HL-60/S4 treated with phorbol 12-myristate 13-acetate at 8.2 ng/mL for 4 days and 3 days (cell line): Measurements from ENCODE around the gene ETV3L.
"Not testable (repeated sequence)": the region's sequence is repeated elsewhere in the genome, so short reads cannot be mapped to it uniquely, and the experiment has no call there.

Experiments
- in situ Hi-C: fragments of 300-500 bp; cut with MboI; formaldehyde crosslinking; loops from 2 replicates; pipeline ENCODE4 v1.15.0; 2022; ENCODE audit warnings: low sequenced_read_pairs

The ETV3L gene

DNA sequence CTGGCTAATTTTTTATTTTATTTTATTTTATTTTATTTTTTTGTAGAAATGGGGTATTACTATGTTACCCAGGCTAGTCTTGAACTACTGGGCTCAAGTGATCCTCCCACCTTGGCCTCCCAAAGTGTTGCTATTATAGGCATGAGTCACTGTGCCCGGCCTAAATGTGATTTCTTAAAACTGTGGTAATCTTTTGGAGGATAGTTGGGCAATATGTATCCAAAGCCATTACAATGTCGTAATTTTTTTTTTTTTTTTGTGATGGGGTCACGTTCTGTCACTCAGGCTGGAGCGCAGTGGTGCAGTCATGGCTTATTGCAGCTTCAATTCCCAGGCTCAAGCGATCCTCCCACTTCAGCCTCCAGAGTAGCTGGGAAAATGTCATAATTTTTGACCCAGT, 14.2 kb downstream of the ETV3L start:
- in situ Hi-C loops: no loop called here

- in situ Hi-C loops: no loop called here
Observed at GRCh38 chr1:157084720-157085119, 14.9 kb downstream of the ETV3L start.

DNA sequence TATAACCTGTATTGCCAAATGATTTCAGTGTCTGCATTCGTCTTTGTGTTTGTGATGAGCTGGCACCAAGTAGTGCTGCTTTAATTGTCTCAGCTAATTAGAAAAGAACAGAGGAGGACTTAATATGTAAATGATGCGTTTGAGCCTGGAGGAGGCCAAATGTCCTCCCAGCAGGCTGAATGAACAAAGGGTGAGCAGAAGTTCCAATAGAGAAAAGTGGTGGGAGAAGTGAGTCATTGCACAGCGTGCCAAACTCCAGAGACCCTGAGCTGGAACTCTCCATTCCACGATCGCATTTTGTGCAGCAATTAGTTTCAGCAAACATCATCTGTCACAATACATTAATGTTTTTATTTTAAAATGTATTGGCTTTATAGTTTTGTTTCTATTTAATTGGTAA, 17.9 kb downstream of the ETV3L start:
- in situ Hi-C loops: no loop called here

- in situ Hi-C loops: no loop called here
Observed at GRCh38 chr1:157080714-157081113, 18.9 kb downstream of the ETV3L start.

DNA sequence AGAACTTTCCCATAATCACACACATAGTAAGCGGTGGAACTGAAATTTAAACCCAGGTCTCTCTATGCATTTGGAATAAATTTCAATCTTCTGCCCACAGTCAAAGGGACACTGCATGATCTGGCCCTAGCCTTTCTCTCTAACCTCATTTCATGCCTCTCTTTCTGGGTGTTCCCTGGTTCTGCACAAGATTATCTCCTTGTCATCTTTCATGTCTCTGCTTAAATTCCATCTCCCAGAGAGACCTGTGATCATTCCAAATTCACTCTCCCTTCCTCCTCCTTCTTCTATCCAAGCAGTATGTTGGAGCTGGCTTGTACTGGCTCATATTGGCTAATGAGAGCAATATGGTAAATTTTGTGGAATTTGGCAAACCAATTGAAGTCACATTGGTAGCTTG, 22.2 kb downstream of the ETV3L start:
- in situ Hi-C loops: no loop called here

- in situ Hi-C loops: no loop called here
Observed at GRCh38 chr1:157073944-157074685, 25.5 kb downstream of the ETV3L start.

GRCh38 chr1:157069601-157070000, 30.0 kb downstream of the ETV3L start:
- in situ Hi-C loops: no loop called here

DNA sequence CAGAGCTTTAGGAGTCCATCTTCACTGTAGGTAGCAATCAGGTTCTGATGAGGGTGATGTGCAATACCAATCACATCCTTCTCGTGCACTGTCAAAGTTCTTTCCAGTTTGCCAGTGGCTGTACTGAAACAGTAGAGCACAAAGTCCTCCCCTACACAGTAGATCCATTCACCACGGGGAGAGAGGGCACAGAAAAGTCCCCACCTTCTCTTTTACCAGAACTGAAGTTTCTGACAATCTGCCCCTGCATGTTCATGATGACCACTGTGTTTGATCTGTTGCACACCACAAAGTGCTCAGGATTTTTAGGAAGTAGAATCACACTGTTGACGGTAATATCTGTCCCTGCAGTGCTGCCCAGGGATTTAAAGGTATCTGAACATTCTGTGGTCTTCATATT, 40.4 kb downstream of the ETV3L start:
- in situ Hi-C loops: not testable (repeated sequence)

DNA sequence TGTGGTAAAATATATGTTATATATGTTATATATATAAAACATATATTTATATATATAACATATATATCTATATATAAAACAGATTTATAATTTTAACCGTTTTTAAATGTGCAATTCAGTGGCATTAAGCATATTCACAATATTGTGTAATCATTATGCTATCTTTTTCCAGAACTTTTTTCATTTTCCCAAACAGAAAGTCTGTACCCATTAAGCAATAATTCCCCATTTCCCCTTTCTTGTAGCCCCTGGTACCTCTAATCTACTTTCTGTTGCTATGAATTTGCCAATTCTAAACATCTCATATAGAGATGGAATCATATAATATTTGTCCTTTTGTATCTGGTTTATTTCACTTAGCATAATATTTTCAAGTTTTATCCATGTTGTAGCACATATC, 43.3 kb downstream of the ETV3L start:
- in situ Hi-C loops: no loop called here

- in situ Hi-C loops: not testable (repeated sequence)
Observed at GRCh38 chr1:157055729-157056128, 43.9 kb downstream of the ETV3L start.

DNA sequence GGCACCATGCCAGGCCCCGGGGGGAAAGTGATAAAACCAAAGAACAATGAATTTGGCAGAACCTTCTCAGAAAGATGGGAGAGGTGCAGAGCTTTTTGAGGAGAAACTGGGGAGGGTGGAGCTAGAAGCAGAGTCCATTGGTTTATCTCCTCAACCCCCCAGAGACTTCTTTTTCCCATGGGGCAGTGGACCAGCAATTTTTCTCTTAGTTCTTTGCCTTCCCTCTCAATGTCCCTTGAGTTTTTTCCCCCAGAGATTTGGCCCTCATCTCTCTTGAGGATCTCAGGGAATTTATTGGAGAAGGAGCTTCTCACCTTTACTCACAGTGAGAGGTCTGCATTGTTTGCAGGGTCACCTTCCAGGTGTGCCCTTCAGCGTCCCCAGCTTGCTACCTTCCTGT, 48.8 kb downstream of the ETV3L start:
- in situ Hi-C loops: no loop called here

- in situ Hi-C loops: no loop called here
Observed at GRCh38 chr1:157047062-157047410, 52.6 kb downstream of the ETV3L start.

- in situ Hi-C loops: no loop called here
Observed at GRCh38 chr1:157045250-157046218, 54.1 kb downstream of the ETV3L start, which contains the start of gene ARHGEF11. ARHGEF11 (minus strand) TSS chr1:157045742; CDS start chr1:157044330, 1,412 bp downstream.

- in situ Hi-C loops: no loop called here
Observed at GRCh38 chr1:157044326-157044725, 55.3 kb downstream of the ETV3L start.

DNA sequence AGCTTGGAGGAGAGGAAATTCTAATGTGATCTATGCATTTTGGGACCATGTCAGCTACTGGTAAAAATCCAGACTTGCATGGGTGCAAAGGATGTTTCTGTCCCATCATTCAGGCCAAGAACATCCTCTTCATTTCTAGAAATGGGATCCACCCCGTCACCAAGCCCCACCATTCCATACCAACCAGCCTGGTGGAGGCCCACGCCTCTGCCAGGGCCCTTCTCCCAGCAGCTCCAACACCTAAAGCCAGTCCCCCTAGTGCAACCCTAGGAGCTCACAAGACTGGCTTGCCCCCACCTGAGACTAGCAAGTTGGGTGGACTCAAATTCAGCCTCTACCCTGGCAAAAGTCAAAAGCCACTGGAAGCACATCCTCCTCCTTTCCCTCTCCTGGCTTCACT, 55.9 kb downstream of the ETV3L start:
- in situ Hi-C loops: no loop called here

DNA sequence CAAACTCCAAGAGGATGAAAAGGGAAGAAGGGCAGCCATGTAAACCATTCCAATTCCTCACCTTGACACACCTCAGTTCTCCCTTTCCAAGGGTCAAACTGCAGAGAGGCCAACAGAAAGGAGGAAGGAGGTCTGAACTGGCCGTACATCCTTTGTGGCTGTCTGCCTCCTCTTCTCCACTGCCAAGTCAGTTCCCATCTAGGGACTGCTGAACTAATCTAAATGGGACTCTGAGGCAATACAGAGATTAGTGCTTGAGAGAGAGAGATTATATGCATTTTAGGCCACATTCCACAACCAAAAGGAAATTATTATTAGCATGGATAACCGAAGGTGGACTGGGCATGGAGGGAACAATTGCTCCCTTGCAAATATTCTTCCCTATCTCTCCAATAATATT, 56.8 kb downstream of the ETV3L start:
- in situ Hi-C loops: no loop called here
